Endothelial cell of umbilical vein (primary cell): ENCODE data around the gene CCDC3. TPM values are rescaled to one million over a fixed set of nuclear protein-coding genes. Genes with fewer than 3 reads are reported as not detected.

ENCODE experiments used
- BruUV-seq: library from RNA; stranded (reverse); fragments of 400-500 nt; replicated peaks from 2 replicates; lab custom pipeline; 2021; lab: Mats Ljungman, UMichigan
- CTCF ChIA-PET: fragments of 300-600, 350-600 bp; sonication (Branson Sonifier 250); formaldehyde crosslinking; loops from one replicate; lab custom pipeline; 2021; ENCODE audit warnings: antibody characterized with exemption, inconsistent platforms; lab: Charles Lee
- POLR2A ChIA-PET: fragments of 300-600, 350-600 bp; sonication (Branson Sonifier 250); formaldehyde crosslinking; loops from one replicate; lab custom pipeline; 2021; ENCODE audit warnings: antibody characterized with exemption, inconsistent platforms; lab: Charles Lee
- DNase-seq: peaks from one replicate; pipeline ENCODE4 v3.0.0-alpha.2; 2011; ENCODE audit warnings: low read depth, low spot score
- FAIRE-seq: peaks from 2 replicates; lab custom pipeline; 2011; peaks lifted over from hg19 to GRCh38; lab: Jason Lieb, UNC
- H2AFZ ChIP-seq: 2 replicates; pipeline ENCODE4 v1.6.0; 2012; ENCODE audit warnings: low read depth, low read length, control low read depth, inconsistent platforms
- H3K27ac ChIP-seq: 2 replicates; pipeline ENCODE4 v1.5.1; 2011; ENCODE audit warnings: low read depth, mild to moderate bottlenecking, control low read depth, low read length, moderate library complexity; ENCODE audit not compliant: insufficient read depth
- H3K27me3 ChIP-seq, 2 experiments: 2 replicates each; pipeline versions ENCODE4 v1.6.0 to v1.6.1; 2011; ENCODE audit warnings: low read length in 2 of 2, mixed read lengths in 1 of 2; ENCODE audit not compliant: control insufficient read depth in 2 of 2, insufficient read depth in 2 of 2
- H3K36me3 ChIP-seq, 2 experiments: 2 replicates in 1 of 2; 3 replicates in 1 of 2; pipeline ENCODE4 v1.5.1; 2011; ENCODE audit warnings: low read length in 2 of 2, mild to moderate bottlenecking in 1 of 2, moderate library complexity in 1 of 2; ENCODE audit not compliant: control insufficient read depth in 2 of 2, insufficient read depth in 2 of 2; ENCODE audit errors: extremely low read depth in 1 of 2
- H3K4me1 ChIP-seq: 3 replicates; pipeline ENCODE4 v1.5.1; 2011; ENCODE audit warnings: mild to moderate bottlenecking, low read length; ENCODE audit not compliant: control insufficient read depth, insufficient read depth; ENCODE audit errors: extremely low read depth
- H3K4me2 ChIP-seq: 2 replicates; pipeline ENCODE4 v1.6.1; 2011; ENCODE audit warnings: low read length, control low read depth, mixed read lengths; ENCODE audit not compliant: insufficient read depth
- H3K4me3 ChIP-seq, 3 experiments: fragments of 200-600 bp in 1 of 3; sonication (generic), shearing (Covaris generic) in 1 of 3; replicated peaks in 1 of 3; 2 replicates each; pipeline ENCODE4 v1.5.1; 2011 to 2016; ENCODE audit warnings: control low read depth in 3 of 3, low read length in 3 of 3, mild to moderate bottlenecking in 2 of 3, inconsistent platforms in 1 of 3, low read depth in 1 of 3, moderate library complexity in 1 of 3; ENCODE audit not compliant: insufficient read depth in 1 of 3
- H3K79me2 ChIP-seq: 2 replicates; pipeline ENCODE4 v1.6.0; 2012; ENCODE audit warnings: low read length, inconsistent platforms; ENCODE audit not compliant: control insufficient read depth, insufficient read depth
- H3K9ac ChIP-seq: replicated peaks from 2 replicates; pipeline ENCODE3; 2011; ENCODE audit warnings: low read length, control low read depth; ENCODE audit not compliant: insufficient read depth; ENCODE audit errors: extremely low read depth
- H3K9me1 ChIP-seq: replicated peaks from 3 replicates; pipeline ENCODE4 v1.6.0; 2011; ENCODE audit warnings: mild to moderate bottlenecking, low read length; ENCODE audit not compliant: control insufficient read depth, insufficient read depth; ENCODE audit errors: extremely low read depth
- H3K9me3 ChIP-seq: replicated peaks from 2 replicates; pipeline ENCODE4 v1.5.1; 2012; ENCODE audit warnings: low read length, inconsistent platforms; ENCODE audit not compliant: control insufficient read depth, insufficient read depth
- H4K20me1 ChIP-seq: replicated peaks from 2 replicates; pipeline ENCODE3; 2011; ENCODE audit warnings: mild to moderate bottlenecking, low read length; ENCODE audit not compliant: control insufficient read depth, insufficient read depth; ENCODE audit errors: extremely low read depth
- CTCF ChIP-seq, 2 donors: IDR thresholded peaks; 1 replicate in 1 of 2; 2 replicates in 1 of 2; pipeline ENCODE4 v1.5.1; 2011; ENCODE audit warnings: low read length in 2 of 2, mild to moderate bottlenecking in 2 of 2, moderate library complexity in 2 of 2, control low read depth in 1 of 2, inconsistent platforms in 1 of 2, low read depth in 1 of 2; ENCODE audit not compliant: insufficient read depth in 1 of 2; ENCODE audit errors: extremely low read depth in 1 of 2
- EZH2 ChIP-seq: IDR thresholded peaks from 2 replicates; pipeline ENCODE4 v1.6.1; 2012; ENCODE audit warnings: borderline replicate concordance, low read depth, mild to moderate bottlenecking, moderate library complexity, low read length, inconsistent platforms; ENCODE audit not compliant: severe bottlenecking
- GATA2 ChIP-seq: IDR thresholded peaks from 2 replicates; pipeline ENCODE4 v1.7.0; 2011; ENCODE audit warnings: low read depth, mild to moderate bottlenecking, moderate library complexity, mixed read lengths, low read length; ENCODE audit not compliant: insufficient read length, insufficient read depth
- JUN ChIP-seq: IDR thresholded peaks from 2 replicates; pipeline ENCODE4 v1.6.1; 2011; ENCODE audit warnings: borderline replicate concordance, low read depth; ENCODE audit not compliant: insufficient read length, insufficient read depth
- MAX ChIP-seq: IDR thresholded peaks from 2 replicates; pipeline ENCODE4 v1.6.1; 2011; ENCODE audit not compliant: insufficient read depth, insufficient read length
- MYC ChIP-seq: IDR thresholded peaks from one replicate; pipeline ENCODE4 v1.6.1; 2011; ENCODE audit warnings: mild to moderate bottlenecking, low read depth, low read length
- POLR2A ChIP-seq: IDR thresholded peaks from 2 replicates; pipeline ENCODE4 v1.6.1; 2012; ENCODE audit warnings: low read depth, mild to moderate bottlenecking, control low read depth, low read length
- POLR2AphosphoS5 ChIP-seq: IDR thresholded peaks from 2 replicates; pipeline ENCODE4 v1.6.1; 2012; ENCODE audit warnings: low read depth, mild to moderate bottlenecking, control low read depth, low read length, moderate library complexity; ENCODE audit not compliant: insufficient read depth
- dilution Hi-C: fragments of 300-500 bp; cut with MboI; formaldehyde crosslinking; loops from one replicate; pipeline ENCODE4 v1.15.0; 2019; ENCODE audit warnings: low sequenced_read_pairs; ENCODE audit not compliant: extremely low pct_ligation_motif_present
- intact Hi-C: fragments of 100-400 bp; cut with micrococcal nuclease; formaldehyde crosslinking; loops from one replicate; pipeline ENCODE4 v1.10.0; 2022
- polyA plus RNA-seq, 4 experiments: library from polyadenylated mRNA; depleted of rRNA in 3 of 4; stranded (reverse) in 3 of 4; unstranded in 1 of 4; fragments of >200 nt; gene quantifications; 2 replicates each; pipeline versions ENCODE4 v1.2.1 to v1.2.3, GENCODE V29; 2011 to 2012; ENCODE audit warnings: missing spikeins in 1 of 4
- total RNA-seq: library from RNA; stranded (reverse); gene quantifications from 2 replicates; pipeline ENCODE4 v1.2.3, GENCODE V29; 2021

The CCDC3 gene
- total and polyA plus RNA-seq, 2 donors (not counting 3 experiments of a cell fraction or from before 2014, with no cell fraction given): 0.90 to 1.4 TPM

- H3K4me1 ChIP-seq: no peaks in the 10 kb centered on the region
- ChIA-PET POLR2A (no interaction called here), CTCF (interaction anchor here (0.8 kb wide), 1 partner anchor 9 kb away, joined by 3 read pairs; no protein-coding TSS in a partner anchor)
- no peak overlapping the region for H3K4me3 ChIP-seq
- H3K4me2 ChIP-seq: no peak overlapping the region
- BruUV-seq: no TSS peak
- intact Hi-C loops (no loop called here), dilution Hi-C loops (no loop called here)
- no peaks in the 10 kb centered on the region for H3K36me3 ChIP-seq
- no peaks in the 10 kb centered on the region for H3K9me1 ChIP-seq
- TF ChIP-seq MAX (no peak), POLR2A (no peak), CTCF (IDR thresholded peaks at IDR 0.05; ENCODE audit: extremely low read depth in 1 of 2, insufficient read depth in 1 of 2, low read depth in 1 of 2, low read length in 2 of 2) (no peak), EZH2 (no peak), POLR2AphosphoS5 (no peak), MYC (no peak), JUN (no peak), GATA2 (no peak)
- H3K79me2 ChIP-seq: no peaks in the 10 kb centered on the region
- FAIRE-seq: no peak
- no peak overlapping the region for H3K9ac ChIP-seq
- H3K27ac ChIP-seq: no peak overlapping the region
- no peaks in the 10 kb centered on the region for H4K20me1 ChIP-seq
- no peak overlapping the region for H2AFZ ChIP-seq
- peaks cover 3 to 8% of the 10 kb centered on the region in 2 experiments for H3K27me3 ChIP-seq
- no peaks in the 10 kb centered on the region for H3K9me3 ChIP-seq
- DNase-seq: no peak
These were observed 39.9 kb downstream of the CCDC3 start for GRCh38 chr10:12961416-12962205.
